ENCODE results near the gene ZGPAT.

Gene ZGPAT

DNA sequence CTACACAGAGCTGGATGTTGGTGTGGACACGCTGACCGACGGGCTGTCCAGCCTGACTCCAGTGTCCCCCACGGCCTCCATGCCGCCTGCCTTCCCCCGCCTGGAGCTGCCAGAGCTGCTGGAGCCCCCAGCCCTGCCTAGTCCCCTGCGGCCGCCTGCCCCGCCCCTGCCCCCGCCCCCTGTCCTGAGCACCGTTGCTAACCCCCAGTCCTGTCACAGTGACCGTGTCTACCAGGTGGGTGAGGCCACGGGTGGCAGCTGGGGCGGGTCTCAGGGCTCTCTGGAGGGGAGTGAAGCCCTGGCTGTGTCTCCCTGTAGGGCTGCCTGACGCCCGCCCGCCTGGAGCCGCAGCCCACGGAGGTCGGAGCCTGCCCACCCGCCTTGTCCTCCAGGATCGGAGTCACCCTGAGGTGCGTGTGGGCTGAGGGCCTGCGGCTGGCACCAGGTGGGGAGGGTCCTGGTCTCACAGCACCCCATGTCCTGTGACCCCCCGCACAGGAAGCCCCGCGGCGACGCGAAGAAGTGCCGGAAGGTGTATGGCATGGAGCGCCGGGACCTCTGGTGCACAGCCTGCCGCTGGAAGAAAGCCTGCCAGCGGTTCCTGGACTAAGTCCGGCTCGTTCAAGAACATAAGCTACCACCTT lies 34.7 kb downstream of the ZGPAT start:
- no peak for DNase-seq

- DNase-seq: no peak
Observed at GRCh38 chr20:63743210-63743970, 35.6 kb downstream of the ZGPAT start.

- DNase-seq: no peak
Observed at GRCh38 chr20:63744158-63744557, 36.3 kb downstream of the ZGPAT start.

- DNase-seq: no peak
Observed at GRCh38 chr20:63744574-63745423, 37.0 kb downstream of the ZGPAT start.

DNA sequence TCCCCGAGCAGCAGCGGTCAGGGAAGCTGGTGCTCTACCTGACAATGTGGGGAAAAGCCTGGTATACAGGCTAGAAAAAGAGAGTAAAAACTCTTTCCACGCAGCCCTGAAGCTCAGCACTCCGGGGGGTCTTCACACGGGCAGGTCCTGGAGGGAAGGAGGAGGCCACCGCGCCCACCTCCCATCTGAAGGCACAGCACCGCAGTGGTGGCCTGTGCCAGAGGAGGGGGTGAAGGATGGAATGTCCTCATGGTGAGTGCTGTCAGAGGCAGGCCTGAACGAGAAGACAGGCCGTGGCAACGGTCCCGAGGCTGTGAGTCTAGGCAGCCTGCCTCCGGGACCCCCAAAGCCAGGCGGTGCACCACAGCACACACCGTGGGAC lies 37.6 kb downstream of the ZGPAT start:
- DNase-seq: no peak

- no peak for DNase-seq
Observed at GRCh38 chr20:63745961-63746731, 38.3 kb downstream of the ZGPAT start.

- no peak for DNase-seq
Observed at GRCh38 chr20:63746751-63747315, 39.0 kb downstream of the ZGPAT start.

DNA sequence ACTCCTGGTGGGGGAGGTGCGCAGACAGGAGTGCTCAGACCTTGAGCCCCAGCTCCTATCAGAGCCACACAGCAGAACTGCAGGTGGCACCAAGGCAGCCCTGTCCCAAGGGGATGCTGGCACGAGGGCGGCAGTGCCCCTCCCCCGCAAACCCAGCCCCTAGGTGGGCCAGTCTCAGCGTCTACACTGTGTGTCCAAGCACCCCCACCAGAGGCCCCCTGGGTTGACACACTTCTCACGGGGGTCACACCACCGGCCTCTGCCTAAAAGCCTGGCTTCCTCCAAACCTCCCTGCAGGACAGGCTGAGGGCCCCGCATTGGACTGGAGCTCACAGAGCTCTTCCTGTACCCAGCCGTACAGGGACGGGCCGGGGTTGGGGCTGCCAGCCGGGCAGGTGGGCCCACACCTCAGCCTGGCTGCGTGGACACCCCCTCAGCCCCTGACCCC lies 39.8 kb downstream of the ZGPAT start:
- no peak for DNase-seq

DNA sequence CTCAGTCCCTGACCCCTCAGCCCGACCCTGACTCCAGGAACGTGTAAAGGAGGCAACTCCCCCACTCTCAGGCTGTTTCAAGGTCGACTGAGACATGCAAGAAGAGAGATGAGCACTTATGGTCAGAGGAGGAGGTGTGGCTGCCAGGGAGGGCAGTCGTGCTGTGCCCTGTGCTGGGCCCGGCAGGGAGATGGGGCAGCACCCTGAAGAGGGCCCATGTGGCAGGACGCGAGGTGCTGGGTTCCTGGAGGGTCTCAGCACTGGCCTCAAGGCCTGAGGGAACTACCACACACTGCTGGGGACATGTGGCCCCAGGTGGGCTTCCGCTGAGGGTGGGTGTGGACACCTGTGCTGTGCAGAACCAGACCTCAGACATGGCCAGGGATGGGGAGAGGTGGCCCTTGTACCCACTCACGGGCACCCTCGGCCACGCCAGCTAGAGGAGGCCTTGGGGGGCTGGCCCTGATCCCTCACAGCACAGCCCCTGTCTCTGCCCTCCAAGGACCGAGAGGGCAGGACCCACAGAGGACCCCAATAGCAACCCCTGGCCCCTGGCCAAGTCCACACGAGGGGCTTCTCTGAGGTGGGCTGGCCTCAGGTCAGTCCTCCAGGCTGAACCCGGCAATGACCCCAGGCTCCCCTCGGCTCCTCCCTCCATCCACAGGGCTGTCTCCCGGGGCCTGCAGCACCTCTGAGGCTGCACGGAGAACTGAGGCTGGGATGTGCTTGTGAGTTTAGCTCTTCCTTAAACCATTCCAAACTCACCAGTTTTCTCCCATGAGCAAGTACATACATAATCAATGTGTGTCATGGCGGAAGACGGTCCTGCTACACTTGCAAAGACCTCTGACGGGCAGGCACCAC lies 40.5 kb downstream of the ZGPAT start:
- DNase-seq: no peak

- no peak for DNase-seq
Observed at GRCh38 chr20:63748934-63749270, 41.1 kb downstream of the ZGPAT start.

- DNase-seq: peak in 13 of 51 donors; percentile 7 to 53 (median 26)
Observed at GRCh38 chr20:63749597-63750508, 42.0 kb downstream of the ZGPAT start.

DNA sequence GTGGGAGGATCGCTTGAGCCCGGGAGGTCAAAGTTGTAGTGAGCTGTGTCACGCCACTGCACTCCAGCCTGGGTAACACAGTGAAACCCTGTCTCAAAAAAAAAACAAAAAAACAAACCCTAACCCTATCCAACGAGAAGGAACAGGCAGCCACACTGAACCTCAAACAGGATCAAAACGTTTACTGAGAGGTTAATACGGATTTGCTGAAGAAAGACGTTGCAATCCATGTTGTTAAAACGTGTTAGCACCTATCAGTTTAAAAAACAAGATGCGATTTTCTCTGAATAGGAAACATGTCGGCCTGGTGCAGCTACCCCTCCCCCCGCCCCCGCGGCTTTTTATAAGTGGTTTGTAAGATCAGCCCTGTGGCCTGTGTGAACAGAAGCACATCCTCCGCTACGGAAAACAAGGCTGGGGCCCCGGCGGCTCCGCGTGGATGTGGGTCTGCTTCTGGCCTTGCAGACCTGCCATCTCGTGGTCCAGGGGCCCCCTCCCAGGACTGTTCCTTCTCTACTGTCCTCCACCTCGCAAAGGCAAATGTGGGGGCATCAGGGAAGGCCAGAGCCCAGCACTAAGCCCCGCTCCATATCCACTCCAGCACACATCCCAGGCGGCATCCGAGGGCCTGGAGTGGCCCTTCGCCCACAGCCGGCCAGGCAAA lies 43.1 kb downstream of the ZGPAT start:
- DNase-seq: no peak

- DNase-seq: no peak
Observed at GRCh38 chr20:63751471-63752271, 43.8 kb downstream of the ZGPAT start.

- DNase-seq: no peak
Observed at GRCh38 chr20:63752411-63753101, 44.7 kb downstream of the ZGPAT start.

DNA sequence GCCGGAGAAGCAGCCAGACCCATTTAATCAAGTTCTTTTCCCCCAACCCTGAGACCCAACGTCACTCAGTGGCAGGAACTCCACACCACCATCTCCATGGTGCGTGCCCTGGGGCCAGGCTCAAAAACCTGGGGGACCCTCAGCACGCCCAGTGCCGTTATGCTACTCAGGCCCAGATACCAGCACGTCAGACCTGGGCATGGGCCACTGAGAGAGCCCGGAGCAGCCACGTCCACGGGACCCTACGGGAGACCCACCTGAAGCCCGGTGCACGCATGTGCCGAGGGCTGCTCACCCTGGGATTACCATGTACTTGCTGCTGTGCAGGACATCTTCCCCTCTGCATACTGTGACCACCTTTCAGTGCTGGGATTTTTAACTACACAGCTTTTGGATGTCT lies 45.5 kb downstream of the ZGPAT start:
- DNase-seq: no peak

DNA sequence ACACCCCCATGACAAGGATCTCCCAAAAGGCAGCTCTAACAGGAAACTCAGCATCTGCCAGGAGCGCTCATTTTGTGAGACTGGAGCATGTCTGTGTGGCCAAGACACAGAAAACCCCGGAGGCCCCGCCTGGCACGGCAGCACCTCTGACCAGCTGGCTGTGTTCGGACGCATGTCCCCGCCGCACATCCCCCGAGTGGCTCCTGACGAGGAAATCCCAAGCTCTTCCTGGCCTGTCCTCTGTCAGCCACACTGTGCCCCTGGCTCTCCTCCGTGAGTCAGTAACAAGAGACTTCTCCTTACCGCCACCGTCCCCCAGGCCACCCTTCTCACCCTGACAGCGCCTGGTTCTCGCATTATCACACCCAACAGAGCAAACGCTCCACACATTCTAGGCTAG lies 46.2 kb downstream of the ZGPAT start:
- no peak for DNase-seq
